Loucy (cell line): ENCODE measurements around the gene NR4A2.

Experiments used
- H2AFZ ChIP-seq: fragments of 200-600 bp; sonication (generic); 2 replicates; pipeline ENCODE4 v1.6.0; 2016; ENCODE audit warnings: antibody characterized with exemption, mild to moderate bottlenecking, low read length, moderate library complexity
- H3F3A ChIP-seq: fragments of 200-600 bp; 2 replicates; pipeline ENCODE4 v1.6.0; 2016; ENCODE audit warnings: antibody characterized with exemption, low read depth, mild to moderate bottlenecking
- H3K27me3 ChIP-seq: fragments of 200-600 bp; sonication (generic); 2 replicates; pipeline ENCODE4 v1.6.1; 2014; ENCODE audit warnings: low read length, mild to moderate bottlenecking; ENCODE audit not compliant: insufficient read depth, poor library complexity, severe bottlenecking
- H3K36me3 ChIP-seq: fragments of 200-600 bp; sonication (generic); 2 replicates; pipeline ENCODE4 v1.6.1; 2016; ENCODE audit warnings: low read length; ENCODE audit not compliant: insufficient read depth
- H3K4me1 ChIP-seq: fragments of 200-600 bp; sonication (generic); 2 replicates; pipeline ENCODE4 v1.5.1; 2014; ENCODE audit warnings: low read length, mild to moderate bottlenecking; ENCODE audit not compliant: insufficient read depth, poor library complexity, severe bottlenecking
- H3K4me2 ChIP-seq: fragments of 200-600 bp; sonication (generic); 2 replicates; pipeline ENCODE4 v1.6.0; 2014; ENCODE audit warnings: antibody characterized with exemption, low read length, low read depth, mild to moderate bottlenecking; ENCODE audit not compliant: poor library complexity, severe bottlenecking
- H3K4me3 ChIP-seq: fragments of 200-600 bp; sonication (generic); 2 replicates; pipeline ENCODE4 v1.5.1; 2014; ENCODE audit warnings: low read length, mild to moderate bottlenecking, mixed read lengths; ENCODE audit not compliant: poor library complexity, severe bottlenecking
- H3K79me2 ChIP-seq: fragments of 200-600 bp; sonication (generic); 2 replicates; pipeline ENCODE4 v1.6.1; 2014; ENCODE audit warnings: low read length; ENCODE audit not compliant: insufficient read depth
- H3K9ac ChIP-seq: fragments of 200-600 bp; sonication (generic); 2 replicates; pipeline ENCODE4 v1.6.0; 2014; ENCODE audit warnings: mild to moderate bottlenecking, low read depth, low read length, moderate library complexity; ENCODE audit not compliant: poor library complexity, severe bottlenecking
- H3K9me2 ChIP-seq: fragments of 200-600 bp; sonication (generic); replicated peaks from 2 replicates; pipeline ENCODE4 v1.6.1; 2016; ENCODE audit warnings: low read depth, low read length, mixed read lengths
- H3K9me3 ChIP-seq: fragments of 200-600 bp; sonication (generic); 2 replicates; pipeline ENCODE4 v1.6.1; 2014; ENCODE audit warnings: mild to moderate bottlenecking, antibody characterized with exemption, low read length, low read depth; ENCODE audit not compliant: insufficient read depth
- H4K20me1 ChIP-seq: fragments of 200-600 bp; sonication (generic); 2 replicates; pipeline ENCODE4 v1.6.0; 2014; ENCODE audit warnings: antibody characterized with exemption, low read length, mild to moderate bottlenecking; ENCODE audit not compliant: insufficient read depth, poor library complexity, severe bottlenecking
- EZH2phosphoT487 ChIP-seq: fragments of 200-600 bp; IDR thresholded peaks from 2 replicates; pipeline ENCODE4 v1.6.1; 2018; ENCODE audit warnings: antibody characterized with exemption, mild to moderate bottlenecking, moderate library complexity, borderline replicate concordance
- TF ChIP-seq, protein P1 (sequence below): fragments of 200-600 bp; sonication (generic); conservative IDR thresholded peaks from 2 replicates; pipeline ENCODE4 v1.5.1; 2014; ENCODE audit warnings: mild to moderate bottlenecking, antibody characterized with exemption, low read length

The NR4A2 gene

DNA sequence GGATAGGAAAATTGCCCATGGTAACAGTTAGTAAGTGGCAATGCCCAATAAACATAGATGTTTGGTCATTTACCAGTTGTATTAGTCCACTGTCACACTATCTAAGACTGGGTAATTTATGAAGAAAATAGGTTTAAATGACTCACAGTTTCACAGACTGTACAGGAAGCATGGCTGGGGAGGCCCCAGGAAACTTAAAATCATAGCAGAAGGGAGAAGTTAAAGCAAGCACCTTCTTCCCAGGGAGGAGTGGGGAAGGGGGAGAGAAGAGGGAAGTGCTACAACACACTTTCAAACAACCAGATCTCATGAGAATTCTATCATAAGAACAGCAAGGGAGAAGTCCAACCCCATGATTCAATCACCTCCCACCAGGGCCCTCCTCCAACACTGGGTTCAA, 23.4 kb downstream of the NR4A2 start:
- no peaks in the 10 kb centered on the region for H3K27me3 ChIP-seq
- H3K9me2 ChIP-seq = no peaks in the 10 kb centered on the region
- peaks cover 6% of the 10 kb centered on the region for H3K4me1 ChIP-seq
- no peak overlapping the region for H3K4me3 ChIP-seq
- no peaks in the 10 kb centered on the region for H4K20me1 ChIP-seq
- no peaks in the 10 kb centered on the region for H3K36me3 ChIP-seq
- H2AFZ ChIP-seq = no peak overlapping the region
- H3K4me2 ChIP-seq = no peak overlapping the region
- no peak overlapping the region for H3K9ac ChIP-seq
- TF ChIP-seq EZH2phosphoT487 = no peak
- TF ChIP-seq, protein P1, sequence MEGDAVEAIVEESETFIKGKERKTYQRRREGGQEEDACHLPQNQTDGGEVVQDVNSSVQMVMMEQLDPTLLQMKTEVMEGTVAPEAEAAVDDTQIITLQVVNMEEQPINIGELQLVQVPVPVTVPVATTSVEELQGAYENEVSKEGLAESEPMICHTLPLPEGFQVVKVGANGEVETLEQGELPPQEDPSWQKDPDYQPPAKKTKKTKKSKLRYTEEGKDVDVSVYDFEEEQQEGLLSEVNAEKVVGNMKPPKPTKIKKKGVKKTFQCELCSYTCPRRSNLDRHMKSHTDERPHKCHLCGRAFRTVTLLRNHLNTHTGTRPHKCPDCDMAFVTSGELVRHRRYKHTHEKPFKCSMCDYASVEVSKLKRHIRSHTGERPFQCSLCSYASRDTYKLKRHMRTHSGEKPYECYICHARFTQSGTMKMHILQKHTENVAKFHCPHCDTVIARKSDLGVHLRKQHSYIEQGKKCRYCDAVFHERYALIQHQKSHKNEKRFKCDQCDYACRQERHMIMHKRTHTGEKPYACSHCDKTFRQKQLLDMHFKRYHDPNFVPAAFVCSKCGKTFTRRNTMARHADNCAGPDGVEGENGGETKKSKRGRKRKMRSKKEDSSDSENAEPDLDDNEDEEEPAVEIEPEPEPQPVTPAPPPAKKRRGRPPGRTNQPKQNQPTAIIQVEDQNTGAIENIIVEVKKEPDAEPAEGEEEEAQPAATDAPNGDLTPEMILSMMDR = no peak
- no peaks in the 10 kb centered on the region for H3K79me2 ChIP-seq
- H3F3A ChIP-seq = no peaks in the 10 kb centered on the region
- H3K9me3 ChIP-seq = no peaks in the 10 kb centered on the region

- H3K9ac ChIP-seq = no peak overlapping the region
- H3K9me3 ChIP-seq = no peaks in the 10 kb centered on the region
- no peak overlapping the region for H3K4me3 ChIP-seq
- no peaks in the 10 kb centered on the region for H3K27me3 ChIP-seq
- H2AFZ ChIP-seq = no peak overlapping the region
- no peaks in the 10 kb centered on the region for H3K9me2 ChIP-seq
- H3K36me3 ChIP-seq = no peaks in the 10 kb centered on the region
- H3K4me2 ChIP-seq = no peak overlapping the region
- no peaks in the 10 kb centered on the region for H3F3A ChIP-seq
- no peak for TF ChIP-seq EZH2phosphoT487
- TF ChIP-seq, protein P1 = no peak
- no peaks in the 10 kb centered on the region for H4K20me1 ChIP-seq
- H3K79me2 ChIP-seq = no peaks in the 10 kb centered on the region
- peaks cover 6% of the 10 kb centered on the region for H3K4me1 ChIP-seq
These were observed 25.7 kb downstream of the NR4A2 start for GRCh38 chr2:156306821-156307220.

DNA sequence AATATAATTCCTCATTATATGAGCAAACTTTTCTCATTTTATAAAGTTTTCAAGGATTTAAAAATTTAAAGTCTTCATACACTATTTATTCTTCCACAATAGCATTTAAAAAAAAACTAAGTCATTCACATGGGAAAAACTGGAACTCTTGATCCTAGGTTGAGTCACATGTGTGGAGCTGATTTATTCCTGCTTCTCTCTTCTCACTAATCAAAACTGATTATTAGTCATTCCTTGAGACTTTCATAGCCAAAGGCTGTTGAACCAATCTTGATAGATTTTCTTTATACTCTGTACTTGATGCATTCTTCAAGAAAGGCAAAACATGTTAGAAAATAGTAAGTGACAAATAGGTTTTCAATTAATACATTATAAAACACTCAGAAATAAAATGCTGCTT, 27.4 kb downstream of the NR4A2 start:
- Histone ChIP-seq H4K20me1 (no peaks in the 10 kb centered on the region), H3K9me2 (no peaks in the 10 kb centered on the region), H3F3A (no peaks in the 10 kb centered on the region), H3K4me1 (peaks cover 6% of the 10 kb centered on the region), H3K36me3 (no peaks in the 10 kb centered on the region), H2AFZ (no peak overlapping the region), H3K9ac (no peak overlapping the region), H3K4me2 (no peak overlapping the region), H3K9me3 (no peaks in the 10 kb centered on the region), H3K4me3 (no peak overlapping the region), H3K27me3 (no peaks in the 10 kb centered on the region), H3K79me2 (no peaks in the 10 kb centered on the region)
- TF ChIP-seq, protein P1 = no peak
- no peak for TF ChIP-seq EZH2phosphoT487
